Hypothalamus (tissue), 51 donors: ENCODE measurements around the gene CLK3.

Experiments
- DNase-seq, 51 donors: peaks; one replicate each; lab custom pipeline; 2025; lab: John Stamatoyannopoulos, UW

Gene CLK3

GRCh38 chr15:74667975-74668374 is 52.3 kb downstream of the CLK3 start:
- no peak for DNase-seq

DNA sequence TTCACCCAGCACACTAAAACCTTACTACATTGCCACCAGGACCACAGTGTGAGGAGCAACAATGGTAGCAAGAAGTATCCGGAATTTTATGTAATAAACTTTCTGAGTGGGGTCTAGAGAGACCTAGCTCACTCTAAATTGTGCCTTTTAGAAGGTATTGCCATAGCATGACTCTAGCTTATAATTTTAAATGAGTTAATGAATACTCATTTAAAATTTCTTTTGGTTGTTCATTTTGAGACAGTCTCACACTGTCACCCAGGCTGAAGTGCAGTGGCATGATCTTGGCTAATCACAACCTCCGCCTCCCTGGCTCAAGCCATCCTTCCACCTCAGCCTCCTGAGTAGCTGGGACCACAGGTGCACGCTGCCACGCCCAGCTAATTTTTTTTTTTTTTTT is 54.0 kb downstream of the CLK3 start:
- no peak for DNase-seq

DNA sequence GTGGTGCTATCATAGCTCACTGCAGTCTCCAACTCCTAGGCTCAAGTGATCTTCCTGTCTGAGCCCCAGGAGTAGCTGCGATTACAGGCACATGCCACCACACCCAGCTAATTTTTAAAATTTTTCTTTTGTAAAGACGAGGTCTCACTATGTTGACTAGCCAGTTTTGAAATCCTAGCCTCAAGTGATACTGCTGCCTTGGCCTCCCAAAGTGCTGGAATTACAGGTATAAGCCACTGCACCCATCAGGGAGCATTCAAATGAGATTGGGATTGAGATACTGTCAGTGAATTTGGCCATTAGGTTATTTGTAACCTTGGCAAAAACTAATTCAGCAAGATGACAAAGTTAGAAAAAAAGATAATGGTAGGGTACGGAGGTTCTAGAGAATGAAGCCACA is 58.5 kb downstream of the CLK3 start:
- no peak for DNase-seq

DNA sequence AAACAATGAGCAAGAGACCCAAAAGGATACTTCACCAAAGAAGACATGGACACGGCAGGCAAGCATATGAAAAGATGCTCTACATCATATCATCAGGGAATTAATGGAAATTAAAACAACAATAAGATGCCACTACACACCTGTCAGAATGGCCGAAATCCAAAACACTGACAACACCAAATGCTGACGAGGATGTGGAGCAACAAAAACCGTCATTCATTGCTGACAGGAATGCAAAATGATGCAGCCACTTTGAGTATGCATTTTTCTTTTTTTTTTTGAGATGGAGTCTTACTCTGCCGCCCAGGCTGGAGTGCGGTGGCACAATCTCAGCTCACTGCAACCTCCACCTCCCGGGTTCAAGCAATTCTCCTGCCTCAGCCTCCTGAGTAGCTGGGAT is 61.2 kb downstream of the CLK3 start:
- DNase-seq: no peak
